GM12801 (cell line): Measurements from ENCODE around the gene TSC1.

Experiments
- TF ChIP-seq, protein P1 (sequence below): IDR thresholded peaks from one replicate; pipeline ENCODE4 v1.5.1; 2011; ENCODE audit warnings: control low read depth; ENCODE audit not compliant: insufficient read length; ENCODE audit errors: extremely low read depth

The TSC1 gene

GRCh38 chr9:132955768-132956167, 11.4 kb upstream of the TSC1 start:
- TF ChIP-seq, protein P1, sequence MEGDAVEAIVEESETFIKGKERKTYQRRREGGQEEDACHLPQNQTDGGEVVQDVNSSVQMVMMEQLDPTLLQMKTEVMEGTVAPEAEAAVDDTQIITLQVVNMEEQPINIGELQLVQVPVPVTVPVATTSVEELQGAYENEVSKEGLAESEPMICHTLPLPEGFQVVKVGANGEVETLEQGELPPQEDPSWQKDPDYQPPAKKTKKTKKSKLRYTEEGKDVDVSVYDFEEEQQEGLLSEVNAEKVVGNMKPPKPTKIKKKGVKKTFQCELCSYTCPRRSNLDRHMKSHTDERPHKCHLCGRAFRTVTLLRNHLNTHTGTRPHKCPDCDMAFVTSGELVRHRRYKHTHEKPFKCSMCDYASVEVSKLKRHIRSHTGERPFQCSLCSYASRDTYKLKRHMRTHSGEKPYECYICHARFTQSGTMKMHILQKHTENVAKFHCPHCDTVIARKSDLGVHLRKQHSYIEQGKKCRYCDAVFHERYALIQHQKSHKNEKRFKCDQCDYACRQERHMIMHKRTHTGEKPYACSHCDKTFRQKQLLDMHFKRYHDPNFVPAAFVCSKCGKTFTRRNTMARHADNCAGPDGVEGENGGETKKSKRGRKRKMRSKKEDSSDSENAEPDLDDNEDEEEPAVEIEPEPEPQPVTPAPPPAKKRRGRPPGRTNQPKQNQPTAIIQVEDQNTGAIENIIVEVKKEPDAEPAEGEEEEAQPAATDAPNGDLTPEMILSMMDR: no peak

DNA sequence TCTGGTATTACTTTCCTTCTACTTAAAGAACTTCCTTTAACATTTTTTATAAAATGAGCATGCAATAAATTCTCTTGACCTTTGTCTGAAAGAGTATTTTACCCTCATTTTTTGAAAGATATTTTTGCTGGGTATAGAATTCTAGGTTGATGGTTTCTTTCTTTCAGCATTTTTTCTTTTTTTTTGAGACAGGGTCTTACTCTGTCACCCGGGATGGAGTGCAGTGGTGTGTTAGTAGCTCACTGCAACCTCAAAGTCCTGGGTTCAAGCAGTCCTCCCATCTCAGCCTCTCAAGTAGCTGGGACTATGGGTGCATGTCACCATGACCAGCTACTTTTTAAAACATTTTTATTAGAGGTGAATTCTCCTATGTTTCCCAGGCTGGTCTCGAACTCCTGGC, 10.7 kb upstream of the TSC1 start:
- TF ChIP-seq, protein P1: no peak

- TF ChIP-seq, protein P1: no peak
Observed at GRCh38 chr9:132949709-132950108, 5.3 kb upstream of the TSC1 start.

GRCh38 chr9:132948482-132949050, 4.2 kb upstream of the TSC1 start:
- TF ChIP-seq, protein P1: no peak

DNA sequence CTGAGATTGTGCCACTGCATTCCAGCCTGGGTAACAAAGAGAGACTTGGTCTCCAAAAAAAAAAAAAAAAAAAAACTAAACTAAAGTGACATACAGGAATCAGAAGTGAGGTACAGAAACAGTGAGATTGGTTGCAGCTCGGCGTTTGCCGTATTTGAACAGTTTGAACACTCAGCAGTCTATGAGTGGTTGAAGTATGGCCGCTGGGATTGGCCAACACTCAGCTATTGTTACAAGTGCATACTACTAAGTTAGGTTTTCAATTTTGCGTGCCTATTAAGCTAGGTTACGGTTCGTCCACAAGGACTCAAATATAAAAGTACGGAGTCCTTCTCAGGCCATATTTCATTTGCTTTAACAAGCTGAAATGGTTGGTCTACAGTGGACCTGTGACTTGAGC, 3.3 kb upstream of the TSC1 start:
- TF ChIP-seq, protein P1: no peak

GRCh38 chr9:132946631-132947295, 2.3 kb upstream of the TSC1 start:
- TF ChIP-seq, protein P1: no peak

- TF ChIP-seq, protein P1: no peak
Observed at GRCh38 chr9:132946211-132946610, 1.8 kb upstream of the TSC1 start.
